ENCODE results near the gene HSH2D. TPM values are rescaled to one million over a fixed set of nuclear protein-coding genes. Genes with fewer than 3 reads are reported as not detected.

Gene HSH2D
- total RNA-seq, 1 donor from 2014 or later: 0.74 TPM

DNA sequence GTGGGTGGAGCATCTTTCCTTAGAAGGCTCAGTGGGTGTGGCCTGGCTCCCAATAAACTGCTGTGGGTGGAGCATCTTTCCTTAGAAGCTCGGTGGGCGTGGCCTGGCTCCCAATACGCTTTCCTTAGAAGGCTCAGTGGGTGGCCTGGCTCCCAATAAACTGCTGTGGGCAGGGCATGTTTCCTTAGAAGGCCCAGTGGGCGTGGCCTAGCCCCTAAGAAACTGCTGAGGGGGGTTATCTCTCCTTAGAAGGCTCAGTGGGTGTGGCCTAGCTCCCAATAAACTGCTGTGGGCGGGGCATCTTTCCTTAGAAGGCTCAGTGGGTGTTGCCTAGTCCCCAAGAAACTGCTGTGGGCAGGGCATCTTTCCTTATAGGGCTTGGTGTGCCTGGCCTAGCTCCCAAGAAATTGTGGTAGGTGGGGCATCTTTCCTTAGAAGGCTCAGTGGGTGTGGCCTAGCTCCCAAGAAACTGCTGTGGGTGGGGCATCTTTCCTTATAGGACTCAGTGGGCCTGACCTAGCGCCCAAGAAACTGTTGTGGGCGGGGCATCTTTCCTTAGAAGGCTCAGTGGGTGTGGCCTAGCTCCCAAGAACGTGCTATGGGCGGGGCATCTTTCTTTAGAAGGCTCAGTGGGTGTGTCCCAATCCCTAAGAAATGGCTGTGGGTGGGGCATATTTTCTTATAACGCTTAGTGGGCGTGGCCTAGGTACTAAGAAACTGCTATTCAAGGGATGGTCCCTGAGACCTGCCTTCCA is 10.3 kb downstream of the HSH2D start:
- Histone ChIP-seq H3K27ac (no peak overlapping the region), H3K36me3 (no peaks in the 10 kb centered on the region), H3K4me1 (no peaks in the 10 kb centered on the region), H3K27me3 (no peaks in the 10 kb centered on the region), H3K4me3 (no peak overlapping the region), H3K9me3 (no peaks in the 10 kb centered on the region)
- DNase-seq (ENCODE audit: extremely low spot score in 2 of 2): no peak
- TF ChIP-seq CTCF (IDR thresholded peaks at IDR 0.05) (no peak), POLR2AphosphoS5 (IDR thresholded peaks at IDR 0.05; ENCODE audit: insufficient read depth in 1 of 2, low read depth in 1 of 2) (no peak)
- intact Hi-C loops (cut with DNase I): no loop called here

DNA sequence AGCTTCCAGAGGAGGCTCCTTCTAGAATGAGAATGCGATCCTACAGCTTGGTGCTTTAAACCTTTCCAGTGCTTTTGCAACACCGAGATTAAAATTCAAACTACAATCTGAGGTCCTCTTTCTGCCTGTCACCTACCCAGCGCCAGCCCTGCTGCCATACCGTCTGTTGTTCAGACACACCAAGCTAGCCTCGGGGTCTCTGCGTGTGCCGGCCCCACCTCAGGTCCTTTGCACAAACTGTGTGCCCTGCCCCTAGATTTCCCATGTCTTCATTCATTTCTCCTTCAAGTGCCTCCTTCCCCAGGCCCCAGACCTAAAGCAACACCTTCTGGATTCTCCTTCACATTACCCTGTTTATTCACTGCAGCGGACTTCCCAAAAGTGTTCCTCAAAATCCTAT is 11.1 kb downstream of the HSH2D start:
- Histone ChIP-seq H3K36me3 (no peaks in the 10 kb centered on the region), H3K9me3 (no peaks in the 10 kb centered on the region), H3K27ac (no peak overlapping the region), H3K27me3 (no peaks in the 10 kb centered on the region), H3K4me3 (no peak overlapping the region), H3K4me1 (no peaks in the 10 kb centered on the region)
- intact Hi-C loops (cut with DNase I): no loop called here
- DNase-seq (ENCODE audit: extremely low spot score in 2 of 2): no peak
- TF ChIP-seq POLR2A (IDR thresholded peaks at IDR 0.05): no peak
- no peak for TF ChIP-seq POLR2AphosphoS5 (IDR thresholded peaks at IDR 0.05; ENCODE audit: insufficient read depth in 1 of 2, low read depth in 1 of 2)
- no peak for TF ChIP-seq CTCF (IDR thresholded peaks at IDR 0.05)

DNA sequence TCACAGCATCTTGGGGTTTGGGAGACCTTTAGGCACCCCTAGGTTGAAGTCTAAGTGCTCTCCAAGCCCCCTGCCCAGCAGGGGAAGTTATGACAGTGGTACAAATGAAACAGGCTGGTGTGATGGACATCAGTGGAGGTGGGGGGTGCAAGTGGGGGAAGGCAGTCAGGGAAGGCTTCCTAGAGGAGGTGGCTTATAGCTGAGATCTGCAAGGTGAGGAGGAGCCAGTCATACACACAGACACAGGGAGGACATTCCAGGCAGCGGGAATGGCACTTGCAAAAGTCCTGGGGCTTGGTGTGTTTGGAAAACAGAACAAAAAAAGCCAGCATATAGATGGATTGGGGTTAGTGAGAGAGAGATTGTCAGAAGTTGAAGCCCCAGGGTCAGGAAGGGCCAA is 11.6 kb downstream of the HSH2D start:
- Histone ChIP-seq H3K27me3 (no peaks in the 10 kb centered on the region), H3K9me3 (no peaks in the 10 kb centered on the region), H3K4me3 (no peak overlapping the region), H3K27ac (no peak overlapping the region), H3K4me1 (no peaks in the 10 kb centered on the region), H3K36me3 (no peaks in the 10 kb centered on the region)
- DNase-seq (ENCODE audit: extremely low spot score in 2 of 2): no peak
- TF ChIP-seq CTCF (IDR thresholded peaks at IDR 0.05) (no peak), POLR2AphosphoS5 (IDR thresholded peaks at IDR 0.05; ENCODE audit: insufficient read depth in 1 of 2, low read depth in 1 of 2) (no peak), POLR2A (IDR thresholded peaks at IDR 0.05) (no peak)
- intact Hi-C loops (cut with DNase I): no loop called here

GRCh38 chr19:16156904-16157303 is 13.4 kb downstream of the HSH2D start:
- TF ChIP-seq CTCF (IDR thresholded peaks at IDR 0.05): no peak
- H3K9me3 ChIP-seq: no peaks in the 10 kb centered on the region
- DNase-seq (ENCODE audit: extremely low spot score in 2 of 2): no peak
- no peaks in the 10 kb centered on the region for H3K27me3 ChIP-seq
- no peak overlapping the region for H3K4me3 ChIP-seq
- H3K27ac ChIP-seq: no peak overlapping the region
- H3K4me1 ChIP-seq: no peaks in the 10 kb centered on the region
- intact Hi-C loops (cut with DNase I): no loop called here
- no peaks in the 10 kb centered on the region for H3K36me3 ChIP-seq

- Histone ChIP-seq H3K4me3 (no peak overlapping the region), H3K27ac (no peak overlapping the region), H3K36me3 (no peaks in the 10 kb centered on the region), H3K4me1 (no peaks in the 10 kb centered on the region), H3K27me3 (no peaks in the 10 kb centered on the region), H3K9me3 (no peaks in the 10 kb centered on the region)
- intact Hi-C loops (cut with DNase I): no loop called here
- no peak for DNase-seq (ENCODE audit: extremely low spot score in 2 of 2)
- TF ChIP-seq POLR2AphosphoS5 (IDR thresholded peaks at IDR 0.05; ENCODE audit: insufficient read depth in 1 of 2, low read depth in 1 of 2) (no peak), CTCF (IDR thresholded peaks at IDR 0.05) (no peak), POLR2A (IDR thresholded peaks at IDR 0.05) (no peak)
These were observed 14.1 kb downstream of the HSH2D start for GRCh38 chr19:16157601-16158000.
